SK-N-SH treated with all-trans-retinoic acid at 6 μM for 48 hours (cell line): Measurements from ENCODE around the gene MTF1.

Source experiments
- ATAC-seq: fragments of 200-7000 bp; cut with Tn5 transposase; 3 replicates; pipeline ENCODE4 v1.9.1; 2020; ENCODE audit warnings: mild to moderate bottlenecking, moderate library complexity
- ARNTL ChIP-seq: fragments of 450-650 bp; formaldehyde crosslinking; IDR thresholded peaks from 2 replicates; pipeline ENCODE4 v1.5.0; 2020; ENCODE audit warnings: low read depth, mild to moderate bottlenecking, moderate library complexity, borderline replicate concordance
- BACH2 ChIP-seq: fragments of 250-450 bp; sonication (Bioruptor Pico); IDR thresholded peaks from 2 replicates; pipeline ENCODE4 v1.9.0; 2021; ENCODE audit warnings: mild to moderate bottlenecking, borderline replicate concordance
- CREB5 ChIP-seq: fragments of 250-450 bp; sonication (Bioruptor Pico); IDR thresholded peaks from 2 replicates; pipeline ENCODE4 v1.5.1; 2020; ENCODE audit warnings: low read depth, mild to moderate bottlenecking, moderate library complexity
- CSDC2 ChIP-seq: fragments of 250-450 bp; sonication (Bioruptor Pico); IDR thresholded peaks from 2 replicates; pipeline ENCODE4 v1.5.0; 2020; ENCODE audit warnings: mild to moderate bottlenecking, moderate library complexity
- CSRNP3 ChIP-seq: fragments of 250-450 bp; sonication (Bioruptor Pico); IDR thresholded peaks from 2 replicates; pipeline ENCODE4 v1.5.1; 2021; ENCODE audit warnings: mild to moderate bottlenecking, moderate library complexity
- ESRRG ChIP-seq: fragments of 250-450 bp; sonication (Bioruptor Pico); IDR thresholded peaks from 2 replicates; pipeline ENCODE4 v1.6.1; 2021; ENCODE audit warnings: mild to moderate bottlenecking
- GLIS3 ChIP-seq: fragments of 250-450 bp; sonication (Bioruptor Pico); IDR thresholded peaks from 2 replicates; pipeline ENCODE4 v1.5.0; 2020; ENCODE audit warnings: mild to moderate bottlenecking, moderate library complexity
- ISL1 ChIP-seq: fragments of 250-450 bp; sonication (Bioruptor Pico); IDR thresholded peaks from 2 replicates; pipeline ENCODE4 v2.1.2; 2022; ENCODE audit warnings: mild to moderate bottlenecking, moderate library complexity
- OSR1 ChIP-seq: fragments of 250-450 bp; sonication (Bioruptor Pico); IDR thresholded peaks from 2 replicates; pipeline ENCODE4 v1.8.0; 2022; ENCODE audit warnings: moderate library complexity, mild to moderate bottlenecking, inconsistent platforms
- PATZ1 ChIP-seq: fragments of 250-450 bp; sonication (Bioruptor Pico); IDR thresholded peaks from 2 replicates; pipeline ENCODE4 v1.8.0; 2020; ENCODE audit warnings: mild to moderate bottlenecking, moderate library complexity, borderline replicate concordance
- POU6F1 ChIP-seq: fragments of 250-450 bp; sonication (Bioruptor Pico); IDR thresholded peaks from 2 replicates; pipeline ENCODE4 v1.8.0; 2021; ENCODE audit warnings: low read depth, mild to moderate bottlenecking, moderate library complexity, borderline replicate concordance
- PPARA ChIP-seq: fragments of 250-450 bp; sonication (Bioruptor Pico); IDR thresholded peaks from 2 replicates; pipeline ENCODE4 v1.5.0; 2020; ENCODE audit warnings: mild to moderate bottlenecking, borderline replicate concordance
- RARB ChIP-seq: fragments of 250-450 bp; sonication (Bioruptor Pico); IDR thresholded peaks from 2 replicates; pipeline ENCODE4 v1.8.0; 2021; ENCODE audit warnings: mild to moderate bottlenecking, moderate library complexity
- SNAI2 ChIP-seq: fragments of 250-450 bp; sonication (Bioruptor Pico); IDR thresholded peaks from 2 replicates; pipeline ENCODE4 v1.5.0; 2020; ENCODE audit warnings: mild to moderate bottlenecking, moderate library complexity
- TCF4 ChIP-seq: fragments of 250-450 bp; sonication (Bioruptor Pico); IDR thresholded peaks from 2 replicates; pipeline ENCODE4 v1.8.0; 2021; ENCODE audit warnings: mild to moderate bottlenecking, moderate library complexity, borderline replicate concordance
- TOX ChIP-seq: fragments of 250-450 bp; sonication (Bioruptor Pico); IDR thresholded peaks from 2 replicates; pipeline ENCODE4 v1.8.0; 2021; ENCODE audit warnings: mild to moderate bottlenecking, moderate library complexity, borderline replicate concordance
- ZFP3 ChIP-seq: fragments of 250-450 bp; sonication (Bioruptor Pico); IDR thresholded peaks from 2 replicates; pipeline ENCODE4 v1.5.0; 2020; ENCODE audit warnings: mild to moderate bottlenecking, moderate library complexity
- ZFP30 ChIP-seq: fragments of 450-650 bp; formaldehyde crosslinking; IDR thresholded peaks from 2 replicates; pipeline ENCODE4 v1.5.0; 2022; ENCODE audit warnings: mild to moderate bottlenecking, moderate library complexity
- ZNF70 ChIP-seq: fragments of 450-650 bp; formaldehyde crosslinking; IDR thresholded peaks from 2 replicates; pipeline ENCODE4 v1.5.0; 2020; ENCODE audit warnings: mild to moderate bottlenecking, moderate library complexity
- ZNF8 ChIP-seq: fragments of 450-650 bp; formaldehyde crosslinking; IDR thresholded peaks from 2 replicates; pipeline ENCODE4 v1.5.0; 2020; ENCODE audit warnings: mild to moderate bottlenecking, moderate library complexity
- TF ChIP-seq, protein P1 (sequence below): fragments of 250-450 bp; sonication (Bioruptor Pico); IDR thresholded peaks from 2 replicates; pipeline ENCODE4 v1.5.0; 2020; ENCODE audit warnings: mild to moderate bottlenecking, moderate library complexity

Gene MTF1

DNA sequence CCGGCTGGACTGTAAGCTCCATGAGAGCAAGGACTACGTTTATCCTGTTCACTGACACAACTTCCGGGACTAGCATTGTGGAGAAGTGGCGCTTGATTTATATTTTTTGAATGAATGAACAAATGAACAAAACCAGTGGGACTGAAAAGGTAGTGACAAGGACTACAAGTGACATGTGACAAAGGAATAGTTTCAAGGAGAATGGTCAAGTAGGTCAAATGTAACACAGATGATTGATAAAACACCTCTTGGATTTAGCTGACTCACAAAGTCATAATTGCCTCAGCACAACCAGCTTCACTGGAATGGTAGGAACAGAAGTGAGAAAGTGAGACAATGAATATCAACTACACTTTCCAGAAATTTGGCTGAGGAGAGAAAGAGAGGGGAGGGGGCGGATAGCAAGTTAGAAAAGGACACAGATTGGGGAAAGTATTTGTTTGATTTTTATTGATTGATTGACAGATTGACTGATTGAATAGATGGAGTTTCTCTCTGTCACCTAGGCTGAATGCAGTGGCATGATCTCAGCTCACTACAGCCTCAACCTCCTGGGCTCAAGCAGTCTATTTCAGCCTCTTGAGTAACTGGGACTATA lies 14.2 kb downstream of the MTF1 start:
- no peak for TF ChIP-seq GLIS3 (CRISPR knock-in tag)
- no peak for TF ChIP-seq ZNF70
- TF ChIP-seq CSDC2 (CRISPR knock-in tag) = no peak
- TF ChIP-seq OSR1 (CRISPR knock-in tag) = no peak
- no peak for TF ChIP-seq ISL1 (CRISPR knock-in tag)
- TF ChIP-seq ZNF8 = no peak
- no peak for TF ChIP-seq ZFP30 (CRISPR knock-in tag)
- no peak for ATAC-seq

GRCh38 chr1:37844536-37844935 lies 14.9 kb downstream of the MTF1 start:
- no peak for ATAC-seq
- TF ChIP-seq CREB5 = no peak

GRCh38 chr1:37841652-37842051 lies 17.7 kb downstream of the MTF1 start:
- no peak for ATAC-seq
- no peak for TF ChIP-seq TOX (CRISPR knock-in tag)
- TF ChIP-seq ARNTL (CRISPR knock-in tag) = no peak
- TF ChIP-seq PPARA (CRISPR knock-in tag) = no peak
- TF ChIP-seq CSRNP3 (CRISPR knock-in tag) = no peak
- TF ChIP-seq CSDC2 (CRISPR knock-in tag) = no peak
- no peak for TF ChIP-seq BACH2
- TF ChIP-seq ZNF70 = no peak
- TF ChIP-seq GLIS3 (CRISPR knock-in tag) = no peak
- no peak for TF ChIP-seq ZFP3 (CRISPR knock-in tag)
- no peak for TF ChIP-seq SNAI2
- TF ChIP-seq ZNF8 = no peak
- TF ChIP-seq, all 23 proteins: peak for 0

DNA sequence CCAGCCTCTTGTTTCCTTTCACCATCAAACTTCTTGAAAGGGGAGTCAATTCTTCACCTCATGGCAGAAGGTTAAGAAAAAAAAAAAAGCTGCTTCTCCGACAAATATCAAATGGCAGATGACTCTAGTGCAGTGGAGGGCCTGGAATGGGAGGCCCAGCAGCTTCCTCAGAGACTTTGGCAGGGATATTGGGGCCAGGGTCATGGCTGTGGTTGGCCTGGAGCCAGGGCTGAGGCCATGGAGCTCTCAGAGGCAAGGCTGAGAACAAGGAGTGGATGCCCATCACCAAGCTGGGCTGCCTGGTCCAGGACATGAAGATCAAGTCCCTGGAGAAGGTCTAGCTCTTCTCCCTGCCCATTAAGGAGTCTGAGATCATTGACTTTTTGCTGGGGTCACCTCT lies 18.7 kb downstream of the MTF1 start:
- TF ChIP-seq RARB (CRISPR knock-in tag) (no peak), ZFP3 (CRISPR knock-in tag) (no peak)
- no peak for ATAC-seq

- TF ChIP-seq BACH2 (no peak), PATZ1 (CRISPR knock-in tag) (no peak), CSDC2 (CRISPR knock-in tag) (no peak), OSR1 (CRISPR knock-in tag) (no peak), POU6F1 (CRISPR knock-in tag) (no peak), ISL1 (CRISPR knock-in tag) (no peak), TOX (CRISPR knock-in tag) (no peak), ZFP30 (CRISPR knock-in tag) (no peak), ZNF8 (no peak), CSRNP3 (CRISPR knock-in tag) (no peak), TCF4 (no peak), ESRRG (no peak)
- TF ChIP-seq, protein P1, sequence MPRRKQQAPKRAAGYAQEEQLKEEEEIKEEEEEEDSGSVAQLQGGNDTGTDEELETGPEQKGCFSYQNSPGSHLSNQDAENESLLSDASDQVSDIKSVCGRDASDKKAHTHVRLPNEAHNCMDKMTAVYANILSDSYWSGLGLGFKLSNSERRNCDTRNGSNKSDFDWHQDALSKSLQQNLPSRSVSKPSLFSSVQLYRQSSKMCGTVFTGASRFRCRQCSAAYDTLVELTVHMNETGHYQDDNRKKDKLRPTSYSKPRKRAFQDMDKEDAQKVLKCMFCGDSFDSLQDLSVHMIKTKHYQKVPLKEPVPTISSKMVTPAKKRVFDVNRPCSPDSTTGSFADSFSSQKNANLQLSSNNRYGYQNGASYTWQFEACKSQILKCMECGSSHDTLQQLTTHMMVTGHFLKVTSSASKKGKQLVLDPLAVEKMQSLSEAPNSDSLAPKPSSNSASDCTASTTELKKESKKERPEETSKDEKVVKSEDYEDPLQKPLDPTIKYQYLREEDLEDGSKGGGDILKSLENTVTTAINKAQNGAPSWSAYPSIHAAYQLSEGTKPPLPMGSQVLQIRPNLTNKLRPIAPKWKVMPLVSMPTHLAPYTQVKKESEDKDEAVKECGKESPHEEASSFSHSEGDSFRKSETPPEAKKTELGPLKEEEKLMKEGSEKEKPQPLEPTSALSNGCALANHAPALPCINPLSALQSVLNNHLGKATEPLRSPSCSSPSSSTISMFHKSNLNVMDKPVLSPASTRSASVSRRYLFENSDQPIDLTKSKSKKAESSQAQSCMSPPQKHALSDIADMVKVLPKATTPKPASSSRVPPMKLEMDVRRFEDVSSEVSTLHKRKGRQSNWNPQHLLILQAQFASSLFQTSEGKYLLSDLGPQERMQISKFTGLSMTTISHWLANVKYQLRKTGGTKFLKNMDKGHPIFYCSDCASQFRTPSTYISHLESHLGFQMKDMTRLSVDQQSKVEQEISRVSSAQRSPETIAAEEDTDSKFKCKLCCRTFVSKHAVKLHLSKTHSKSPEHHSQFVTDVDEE (CRISPR knock-in tag) = no peak
- TF ChIP-seq, all 23 proteins: peak for 0
- ATAC-seq = no peak
Observed at GRCh38 chr1:37839676-37840075, 19.7 kb downstream of the MTF1 start.
